Measurements from ENCODE around the gene RAX.

RAX gene

DNA sequence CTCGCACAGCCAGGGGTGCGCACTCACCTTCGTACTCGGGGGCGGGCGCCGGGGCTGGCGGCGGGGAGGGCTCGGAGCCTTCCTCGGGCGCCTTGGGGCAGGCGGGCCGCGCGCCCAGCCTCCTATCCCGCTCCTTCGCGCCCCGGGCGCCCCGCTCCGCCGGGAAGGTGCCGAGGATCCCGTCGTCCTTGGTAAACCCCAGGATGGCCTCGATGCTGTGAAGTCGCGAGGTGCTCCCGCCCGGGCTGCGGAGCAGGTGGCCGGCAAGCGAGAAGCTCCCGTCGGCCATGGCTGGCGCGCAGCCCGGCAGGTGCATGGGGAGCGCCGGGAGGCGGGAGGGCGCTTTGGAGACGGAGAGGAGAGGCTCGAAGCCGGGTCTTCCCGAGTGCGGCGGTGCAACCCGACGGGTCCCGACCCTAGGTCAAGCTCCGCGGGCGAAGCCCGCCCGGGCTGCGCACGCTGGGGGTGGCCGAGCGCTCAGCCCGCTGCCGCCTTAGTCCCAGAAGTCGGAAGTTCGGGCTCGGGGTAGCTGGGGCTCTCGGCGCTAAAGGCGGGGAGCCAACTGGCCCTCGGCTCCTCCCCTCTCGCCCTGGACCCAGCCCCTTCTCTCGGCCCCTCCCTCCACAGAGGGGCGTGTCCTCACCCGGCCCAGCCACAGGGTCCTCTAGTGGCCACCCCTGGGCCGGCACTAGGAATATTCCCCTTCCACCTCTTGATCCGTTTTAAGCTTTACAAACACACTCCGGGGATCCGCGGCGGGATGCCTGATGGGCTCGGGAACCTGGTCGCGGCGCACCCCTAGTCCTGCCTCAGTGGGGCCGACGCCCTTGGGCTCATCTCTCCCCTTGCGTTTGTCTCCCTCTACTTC lies at the start of gene RAX:
TSS of gene RAX (minus strand) at position 564 of the 868 bp plus-strand sequence. CDS start at position 316, 248 bp downstream.
- no peak for DNase-seq (ENCODE audit: low read depth in 2 of 2)

DNA sequence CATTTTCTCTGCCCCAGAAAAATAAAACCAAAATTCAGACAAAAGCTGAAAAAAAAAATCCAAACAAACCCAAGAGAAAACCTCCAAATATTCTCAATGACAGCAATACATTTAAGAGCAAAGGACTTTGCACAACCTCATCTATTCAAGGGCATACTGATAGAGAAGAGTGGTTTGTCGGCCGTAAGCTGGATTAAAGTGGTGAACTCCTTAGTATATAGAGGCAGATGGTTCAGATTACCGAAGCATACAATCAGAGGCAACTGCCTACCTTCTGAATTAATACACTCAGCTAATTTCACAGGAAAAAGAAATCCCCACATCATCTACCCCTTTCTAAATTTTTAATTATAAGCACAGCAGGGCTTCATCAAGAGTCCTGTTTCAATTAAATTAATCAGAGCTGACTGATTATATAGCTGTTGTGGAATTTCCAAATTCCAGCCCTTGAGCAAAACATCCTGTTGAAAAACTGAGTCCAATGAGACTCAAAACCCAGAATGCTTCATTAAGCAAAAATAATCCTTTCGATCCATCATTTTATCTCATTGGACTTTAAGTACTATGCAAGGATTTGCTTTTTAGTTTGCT lies 45.3 kb upstream of the RAX start, which contains the start of gene CPLX4:
TSS of gene CPLX4 (minus strand) at position 190 of the 591 bp plus-strand sequence. CDS start at position 3, 187 bp downstream.
- DNase-seq (ENCODE audit: low read depth in 2 of 2) = no peak

DNA sequence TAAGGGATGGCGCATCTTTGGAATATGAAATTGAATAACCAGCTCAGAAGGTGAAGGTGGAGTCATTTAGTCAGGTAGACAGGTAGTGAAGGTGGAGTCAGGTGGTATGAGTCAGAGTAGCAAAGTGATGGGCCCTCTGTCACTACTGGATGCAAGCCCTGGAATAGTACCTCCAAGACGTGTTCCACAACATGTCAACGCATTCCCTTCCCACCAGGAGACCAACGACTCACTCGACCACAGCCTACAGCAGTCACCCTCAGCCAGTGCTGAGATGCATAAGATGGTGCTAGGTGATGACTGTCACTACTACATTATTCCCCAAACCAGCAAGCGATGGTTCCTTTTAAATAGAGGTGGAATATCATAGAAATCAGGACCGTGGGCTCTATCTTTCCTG lies 38.4 kb upstream of the RAX start:
- no peak for DNase-seq (ENCODE audit: low read depth in 2 of 2)

DNA sequence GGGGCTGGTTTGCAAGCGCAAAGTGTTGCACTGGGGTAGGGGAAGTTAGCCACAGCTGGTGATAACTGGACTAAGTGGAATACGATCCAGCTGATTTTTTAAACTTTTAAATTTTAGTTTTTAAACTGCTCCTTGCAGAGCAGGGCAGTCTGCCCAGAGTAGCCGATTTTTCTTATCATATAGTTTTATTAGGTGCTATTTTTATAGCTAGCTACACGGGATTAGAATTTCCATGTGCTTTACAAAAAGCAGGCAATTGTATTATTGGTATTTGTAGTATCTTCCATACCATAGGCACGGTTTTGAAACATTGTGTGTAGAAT lies 35.6 kb upstream of the RAX start:
- no peak for DNase-seq (ENCODE audit: low read depth in 2 of 2)

DNA sequence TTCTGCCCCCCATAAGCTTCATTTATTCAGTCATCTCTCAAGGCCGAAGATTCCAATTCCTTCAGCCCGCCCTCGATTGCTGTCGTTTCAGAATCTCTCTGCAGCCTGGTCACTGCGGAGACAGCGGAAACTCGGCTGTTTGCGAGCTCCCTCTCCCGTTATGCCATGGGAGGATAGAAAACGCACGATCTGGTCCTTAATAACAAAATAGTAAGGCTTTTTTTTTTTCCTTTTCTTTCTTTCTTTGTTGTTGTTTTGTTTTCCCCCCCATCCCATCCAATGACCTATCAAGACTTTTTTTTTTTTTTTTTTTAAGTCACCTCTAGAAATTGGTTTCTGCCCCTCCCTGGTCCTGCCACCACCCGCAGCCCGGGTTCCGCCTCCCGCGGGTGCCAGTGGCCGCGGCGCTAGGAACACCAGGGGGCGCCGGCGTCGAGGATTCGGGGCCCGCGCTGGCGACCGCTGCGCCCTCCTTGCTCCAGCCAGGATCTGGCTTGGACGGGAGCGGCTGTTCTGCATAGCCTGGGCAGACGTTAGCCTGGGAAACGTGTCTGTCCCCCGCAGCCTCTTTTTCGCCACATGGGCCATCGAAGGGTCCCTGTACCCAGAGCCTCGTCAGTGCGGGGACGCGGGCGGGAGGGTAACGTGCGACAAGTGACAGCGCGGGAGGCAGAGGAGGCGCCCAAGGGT lies 35.1 kb upstream of the RAX start:
- DNase-seq (ENCODE audit: low read depth in 2 of 2) = peak; percentile 15 to 40

DNA sequence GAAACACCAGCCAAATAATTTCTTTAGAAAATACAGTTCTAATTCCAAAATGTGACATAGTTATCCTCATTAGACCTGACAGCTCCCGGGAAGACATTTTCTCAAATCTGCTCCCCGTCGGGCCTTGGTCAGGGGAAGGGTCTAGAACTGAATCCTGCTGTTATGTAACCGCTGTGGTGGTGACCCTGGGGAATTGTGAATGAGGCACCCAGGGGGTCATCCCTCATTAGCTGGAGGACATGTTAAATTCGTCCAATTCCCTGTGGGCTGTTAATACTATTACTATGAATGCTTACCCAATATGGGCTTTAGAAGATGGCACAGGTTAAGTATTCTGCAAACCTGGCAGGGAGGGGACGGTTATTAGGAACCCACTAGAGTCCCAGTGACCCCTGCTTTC lies 33.4 kb upstream of the RAX start:
- no peak for DNase-seq (ENCODE audit: low read depth in 2 of 2)

DNA sequence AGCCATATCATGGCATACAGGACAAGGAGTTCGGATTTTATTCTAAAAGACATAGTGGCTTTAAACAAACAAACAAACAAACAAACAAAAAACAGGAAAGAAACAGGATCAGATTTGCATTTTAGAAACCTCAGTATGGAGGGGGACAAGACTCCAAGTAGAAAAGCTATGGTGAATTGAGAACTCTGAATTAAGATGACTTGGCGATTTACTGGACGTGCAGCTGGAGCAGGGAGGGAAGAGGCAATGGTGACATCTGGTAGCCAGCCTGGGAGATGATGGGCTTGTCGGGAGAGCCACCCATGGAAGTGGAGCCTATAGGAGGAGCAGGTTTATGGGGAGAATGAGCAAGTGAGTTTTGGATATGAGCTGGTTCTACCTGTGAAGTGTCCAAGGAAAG lies 32.0 kb upstream of the RAX start:
- no peak for DNase-seq (ENCODE audit: low read depth in 2 of 2)

DNA sequence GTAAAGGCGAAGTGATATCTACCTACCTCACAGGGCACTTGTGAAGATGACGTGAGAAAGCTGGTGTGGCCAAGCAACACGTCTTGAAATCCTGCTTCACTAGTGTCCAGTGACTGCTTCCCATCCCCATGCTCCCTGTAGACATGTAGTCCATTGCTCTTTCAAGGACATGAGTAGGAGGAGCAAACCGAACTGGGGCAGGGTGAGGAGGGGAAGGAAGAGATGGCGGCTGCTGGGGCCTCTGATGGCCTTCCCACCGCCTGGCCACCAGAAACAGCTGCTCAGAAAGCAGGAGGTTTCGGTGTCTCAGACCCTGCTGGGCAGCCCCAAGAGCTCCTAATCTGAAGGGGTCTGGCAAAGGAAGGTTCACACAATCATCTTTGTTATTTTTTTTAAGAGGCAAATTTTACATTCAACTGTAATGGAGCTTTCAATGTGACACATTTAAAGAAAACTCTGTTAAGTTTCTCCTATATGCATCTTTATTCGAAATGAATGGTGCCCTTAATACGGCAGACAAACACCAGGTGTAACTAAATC lies 30.5 kb upstream of the RAX start:
- DNase-seq (ENCODE audit: low read depth in 2 of 2) = no peak

DNA sequence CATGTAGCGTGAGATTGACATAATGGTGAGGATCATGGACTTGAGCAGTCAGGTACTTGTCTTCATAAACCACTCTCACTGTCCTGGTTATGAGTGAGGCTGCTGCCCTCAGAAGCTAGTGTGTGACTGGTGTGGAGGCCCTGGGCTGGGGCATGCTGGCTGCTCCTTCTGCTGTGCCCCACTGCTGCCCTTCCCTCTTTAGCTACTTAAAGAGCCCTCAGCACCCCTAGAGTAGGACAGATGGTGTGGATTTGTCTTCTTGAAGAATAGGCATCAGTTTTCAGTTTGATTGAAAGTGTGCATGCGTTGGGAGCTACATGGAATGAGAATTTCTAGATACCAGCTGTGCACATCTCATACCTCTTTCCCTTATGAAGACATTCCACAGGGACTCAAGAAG lies 29.8 kb upstream of the RAX start:
- DNase-seq (ENCODE audit: low read depth in 2 of 2) = no peak

DNA sequence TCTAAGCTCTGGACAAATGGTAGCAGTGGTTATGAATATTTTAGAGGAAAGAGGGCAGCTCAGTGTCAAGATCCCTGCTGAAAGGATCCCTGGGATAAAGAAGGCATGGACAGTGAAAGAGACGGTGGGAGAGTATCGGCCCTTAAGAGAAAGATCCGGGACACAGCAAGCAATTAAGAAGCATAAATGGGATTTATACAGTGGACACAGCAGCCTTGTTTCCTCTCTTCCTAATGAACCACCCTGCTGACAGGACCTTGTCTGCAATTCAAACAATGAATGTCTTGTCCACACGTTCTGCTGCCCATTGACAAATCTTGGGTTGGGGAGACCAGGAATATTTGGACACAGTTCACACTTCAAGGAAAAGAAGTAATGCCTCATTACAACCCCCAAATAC lies 28.7 kb upstream of the RAX start:
- DNase-seq (ENCODE audit: low read depth in 2 of 2) = no peak

DNA sequence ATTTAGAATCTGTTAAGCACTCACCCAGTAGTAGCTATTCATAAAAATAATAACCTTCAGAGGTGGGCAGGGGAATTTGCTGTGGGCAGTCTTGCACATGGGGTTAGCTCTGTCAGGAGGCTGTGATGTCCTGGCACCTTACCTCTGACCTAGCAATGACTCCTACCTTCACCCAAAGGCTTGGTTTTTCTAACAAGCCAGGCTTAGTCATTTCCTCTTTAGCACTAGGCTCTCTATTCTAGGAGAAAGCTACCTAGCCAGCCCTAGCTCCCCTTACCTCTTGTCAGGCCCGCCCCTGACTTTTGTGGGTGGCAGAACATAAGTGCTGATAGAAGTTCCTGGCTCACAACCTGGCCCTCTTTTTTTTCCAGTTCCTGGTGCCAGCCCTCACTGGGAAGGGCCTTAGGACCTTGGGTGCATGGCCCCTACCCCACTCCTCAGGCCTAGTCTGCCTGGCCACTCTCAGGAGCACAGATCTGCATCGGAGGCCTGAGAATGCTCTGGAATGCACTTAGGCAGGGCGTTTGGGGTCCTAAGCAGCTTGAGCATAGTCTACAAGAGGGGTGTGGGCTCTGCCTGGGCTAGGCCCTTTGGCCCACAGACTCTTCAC lies 27.5 kb upstream of the RAX start:
- DNase-seq (ENCODE audit: low read depth in 2 of 2) = no peak

DNA sequence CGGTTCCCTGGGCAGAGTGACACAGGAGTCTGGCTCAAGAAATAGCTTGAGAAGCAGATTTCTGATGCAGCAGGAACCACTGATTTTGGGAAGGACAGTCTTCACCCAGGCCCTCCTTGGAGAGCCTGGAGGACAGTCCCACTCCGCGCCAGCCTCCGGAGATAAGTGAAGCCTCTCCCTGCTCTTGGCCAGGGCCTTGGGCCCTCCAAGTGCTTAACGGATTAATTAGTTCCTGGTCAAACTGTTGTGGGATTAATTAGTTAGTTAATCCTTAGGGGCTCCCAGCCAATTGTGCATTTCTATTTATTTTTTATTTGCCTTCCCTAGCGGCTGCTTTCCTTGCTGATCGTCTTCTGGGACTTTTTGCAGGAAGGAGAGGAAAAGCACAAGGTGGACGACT lies 25.6 kb upstream of the RAX start:
- no peak for DNase-seq (ENCODE audit: low read depth in 2 of 2)

DNA sequence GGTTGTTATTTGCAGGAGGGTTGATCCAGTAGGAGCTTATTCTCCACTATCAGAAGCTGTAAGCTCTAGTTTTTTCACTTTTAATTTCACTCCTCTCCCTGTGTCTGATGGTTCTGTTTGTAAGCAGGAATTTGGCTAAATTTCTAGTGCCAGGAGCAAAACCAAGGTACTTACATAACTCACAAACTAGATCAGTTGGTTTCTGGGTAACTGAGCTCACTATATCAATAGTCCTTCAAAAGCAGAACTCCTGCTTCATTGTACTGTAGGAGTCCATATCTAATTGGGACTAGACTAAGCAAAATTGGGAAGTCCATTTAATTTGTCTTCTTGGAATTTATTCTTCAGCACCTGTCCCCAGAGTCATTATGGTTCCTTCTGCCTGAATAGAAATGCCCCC lies 20.1 kb upstream of the RAX start:
- no peak for DNase-seq (ENCODE audit: low read depth in 2 of 2)

DNA sequence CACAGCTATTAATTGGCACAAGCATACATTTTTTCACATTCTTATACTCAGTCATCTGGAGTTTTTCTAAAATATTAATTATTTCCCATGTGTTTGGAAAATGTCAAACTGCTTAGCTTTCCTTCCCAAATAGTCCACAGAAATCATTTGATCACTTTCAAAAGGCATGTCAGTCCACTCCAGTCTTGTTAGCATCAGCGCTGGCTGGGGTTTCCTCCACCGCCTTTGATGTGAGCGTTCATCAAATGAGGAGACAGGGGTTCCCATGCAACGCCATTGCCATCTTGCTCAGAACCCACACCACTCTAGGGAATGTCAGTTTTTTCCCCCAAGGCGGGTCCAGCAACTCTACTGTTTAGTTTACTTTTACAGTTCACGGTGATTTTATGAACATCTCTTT lies 13.1 kb upstream of the RAX start:
- no peak for DNase-seq (ENCODE audit: low read depth in 2 of 2)

DNA sequence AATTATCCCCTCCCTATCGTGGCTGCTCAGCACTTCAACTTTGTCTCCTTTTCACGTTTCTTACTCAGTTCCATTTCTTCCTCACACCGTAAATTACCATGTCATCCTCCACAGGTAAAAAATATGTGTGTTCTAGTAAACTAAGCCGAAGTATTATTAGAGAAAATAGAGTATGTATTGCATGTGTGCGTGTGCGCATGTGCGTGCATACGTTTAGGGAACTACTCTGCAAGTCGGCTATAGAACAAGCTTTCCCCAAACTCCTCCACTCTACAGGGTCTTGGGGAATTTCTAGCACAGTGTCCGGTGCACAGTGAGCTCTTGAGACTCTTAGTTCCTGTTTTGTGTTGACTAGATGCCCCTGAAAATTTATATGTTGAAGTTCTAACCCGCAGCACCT lies 9.1 kb upstream of the RAX start:
- no peak for DNase-seq (ENCODE audit: low read depth in 2 of 2)

DNA sequence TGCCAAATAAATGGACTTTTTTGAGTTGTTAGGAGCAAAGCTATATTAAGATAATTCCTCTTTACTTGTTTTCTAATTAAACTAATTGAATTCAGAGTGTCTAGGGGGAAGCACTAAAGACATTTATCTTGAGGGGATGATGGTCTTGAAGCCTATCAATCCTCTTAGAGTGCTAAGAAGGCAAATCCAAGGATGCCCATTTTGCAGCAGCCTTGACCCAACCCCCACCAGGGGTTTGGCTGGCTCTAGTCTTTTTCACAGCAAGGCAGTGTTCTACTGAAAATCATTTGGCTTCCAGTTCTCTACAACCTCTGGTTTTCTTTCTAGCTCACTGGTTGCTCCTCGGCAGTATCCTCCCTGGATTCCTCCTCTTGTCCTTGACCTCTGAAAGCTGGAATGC lies 6.5 kb upstream of the RAX start:
- DNase-seq (ENCODE audit: low read depth in 2 of 2) = no peak

DNA sequence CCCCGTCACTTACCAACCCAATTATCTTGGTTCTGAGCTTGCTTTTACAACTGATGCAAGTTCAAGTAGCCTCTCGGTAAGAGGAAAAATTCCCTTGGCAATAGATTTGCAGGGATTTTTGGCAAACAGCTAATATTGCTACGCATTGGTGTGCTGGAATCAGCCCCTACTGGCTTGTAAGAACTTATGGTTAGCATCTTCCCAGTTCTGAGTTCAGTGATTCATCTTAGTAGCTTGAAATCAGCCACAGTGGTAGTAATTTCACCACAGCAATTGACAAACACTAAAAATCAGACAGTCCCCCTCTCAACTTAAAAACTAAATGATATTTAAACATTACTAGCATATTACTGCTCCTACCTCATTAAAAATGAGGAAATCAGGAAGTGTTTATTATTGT lies 5.9 kb upstream of the RAX start:
- no peak for DNase-seq (ENCODE audit: low read depth in 2 of 2)

DNA sequence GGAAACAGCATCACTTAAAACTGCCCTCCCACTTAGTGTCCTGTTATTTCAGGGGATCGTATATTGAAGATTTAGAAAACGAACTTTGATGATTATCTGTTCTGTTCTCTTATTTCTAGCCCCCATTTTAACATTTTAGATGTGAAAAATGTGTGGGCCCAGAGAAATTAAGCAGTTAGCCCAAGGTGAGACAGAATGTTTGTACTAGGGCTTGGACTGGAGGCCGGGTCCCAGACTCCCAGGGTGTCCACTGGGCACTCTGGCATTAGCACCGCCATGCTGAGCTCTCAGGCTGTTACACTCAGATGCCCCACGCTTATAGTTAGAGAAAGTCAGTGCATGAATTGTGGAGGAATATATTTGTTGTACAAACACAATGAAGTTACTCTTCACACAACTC lies 5.5 kb upstream of the RAX start:
- DNase-seq (ENCODE audit: low read depth in 2 of 2) = no peak

DNA sequence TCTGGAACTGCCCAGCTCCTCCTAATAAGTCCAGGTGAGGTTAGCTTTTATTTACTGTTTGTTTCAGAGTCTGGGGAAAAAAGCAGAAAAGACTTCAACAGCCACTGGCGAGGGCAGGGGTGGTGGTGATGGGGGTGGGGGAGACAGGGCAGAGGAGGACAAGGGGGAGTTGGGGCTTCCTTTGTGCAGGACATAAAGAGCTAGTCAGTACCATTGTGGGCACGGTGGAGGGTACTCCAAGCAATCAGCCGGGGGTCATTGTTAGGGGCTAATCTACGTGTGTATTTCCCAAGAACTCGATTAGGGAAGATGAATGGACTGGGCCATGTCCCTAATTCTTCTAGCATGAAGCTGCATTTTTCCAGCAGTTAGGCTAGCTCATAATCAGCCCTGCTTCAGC lies 2.8 kb upstream of the RAX start:
- no peak for DNase-seq (ENCODE audit: low read depth in 2 of 2)

DNA sequence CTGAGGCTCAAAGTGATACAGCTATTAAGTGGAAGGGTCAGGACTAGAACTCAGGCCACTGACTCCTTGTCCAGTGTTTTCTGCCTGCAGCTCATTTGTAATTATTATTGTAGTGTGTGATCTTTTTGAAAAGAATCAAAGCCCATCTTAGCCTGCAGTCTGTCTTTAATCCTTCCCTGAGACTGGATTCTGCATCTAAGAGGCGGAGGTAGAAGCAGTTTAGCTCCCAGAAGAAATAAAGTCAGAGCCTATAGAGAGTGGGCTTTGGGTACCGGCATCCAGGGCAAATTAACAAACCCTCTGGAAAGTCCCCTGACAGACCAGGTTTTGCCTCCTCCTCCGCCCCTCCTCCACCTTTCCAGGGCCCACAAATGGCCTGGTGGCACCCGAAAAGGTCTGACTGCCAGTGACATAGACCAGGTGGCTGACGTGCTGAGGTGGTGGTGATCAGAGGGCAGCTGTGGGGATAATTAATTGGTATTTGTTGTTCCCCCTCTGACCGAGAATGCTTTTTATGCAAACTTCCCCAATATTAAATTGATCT lies 2.2 kb upstream of the RAX start:
- DNase-seq (ENCODE audit: low read depth in 2 of 2) = no peak

DNA sequence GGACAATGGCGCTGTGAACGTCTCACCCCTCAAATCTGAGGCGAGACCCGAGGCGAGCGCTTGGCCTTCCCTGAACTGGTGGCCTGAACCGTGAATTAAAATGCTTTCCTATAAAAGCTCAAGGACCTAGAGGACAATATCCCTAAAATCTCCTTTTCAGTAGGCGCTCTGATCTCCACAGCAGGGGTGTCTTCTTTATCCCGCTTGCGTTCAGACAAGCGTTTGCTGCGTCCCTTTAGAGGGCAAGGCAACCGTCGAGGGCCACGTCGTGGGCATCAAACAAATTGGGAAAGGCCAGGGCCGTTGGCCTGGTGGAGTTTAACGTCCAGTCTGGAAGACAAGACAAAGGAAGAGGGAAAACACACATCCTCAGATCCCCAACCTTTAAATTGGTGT lies 1.3 kb upstream of the RAX start:
- no peak for DNase-seq (ENCODE audit: low read depth in 2 of 2)
